C4-2B (cell line): ENCODE measurements around the gene LMCD1.

Experiments used
- ZFX ChIP-seq: fragments of 450-650 bp; IDR thresholded peaks from 2 replicates; pipeline ENCODE4 v1.6.1; 2017
- TF ChIP-seq, protein P1 (sequence below): fragments of 450-650 bp; conservative IDR thresholded peaks from 2 replicates; pipeline ENCODE4 v1.5.1; 2017; ENCODE audit warnings: mild to moderate bottlenecking

DNA sequence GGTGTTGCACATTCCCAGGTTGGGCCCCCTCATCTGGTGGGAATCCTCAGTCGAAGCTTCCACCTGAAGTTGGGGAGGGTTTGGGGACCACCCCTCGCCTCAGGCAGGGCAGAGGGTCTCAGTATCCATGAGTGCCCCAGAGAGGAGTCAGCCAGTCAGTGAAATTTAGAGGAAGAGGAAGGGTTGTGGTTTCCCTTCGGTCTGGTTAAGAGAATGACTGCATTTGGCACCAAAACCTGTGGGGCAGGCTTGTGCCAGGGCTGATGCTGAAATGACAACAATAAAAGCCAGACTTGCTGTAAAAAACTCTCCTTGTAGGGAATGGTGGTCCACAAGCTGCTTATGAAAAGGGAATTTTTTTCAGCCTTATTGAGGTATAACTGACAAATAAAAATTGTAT lies 22.6 kb downstream of the LMCD1 start:
- TF ChIP-seq, protein P1, sequence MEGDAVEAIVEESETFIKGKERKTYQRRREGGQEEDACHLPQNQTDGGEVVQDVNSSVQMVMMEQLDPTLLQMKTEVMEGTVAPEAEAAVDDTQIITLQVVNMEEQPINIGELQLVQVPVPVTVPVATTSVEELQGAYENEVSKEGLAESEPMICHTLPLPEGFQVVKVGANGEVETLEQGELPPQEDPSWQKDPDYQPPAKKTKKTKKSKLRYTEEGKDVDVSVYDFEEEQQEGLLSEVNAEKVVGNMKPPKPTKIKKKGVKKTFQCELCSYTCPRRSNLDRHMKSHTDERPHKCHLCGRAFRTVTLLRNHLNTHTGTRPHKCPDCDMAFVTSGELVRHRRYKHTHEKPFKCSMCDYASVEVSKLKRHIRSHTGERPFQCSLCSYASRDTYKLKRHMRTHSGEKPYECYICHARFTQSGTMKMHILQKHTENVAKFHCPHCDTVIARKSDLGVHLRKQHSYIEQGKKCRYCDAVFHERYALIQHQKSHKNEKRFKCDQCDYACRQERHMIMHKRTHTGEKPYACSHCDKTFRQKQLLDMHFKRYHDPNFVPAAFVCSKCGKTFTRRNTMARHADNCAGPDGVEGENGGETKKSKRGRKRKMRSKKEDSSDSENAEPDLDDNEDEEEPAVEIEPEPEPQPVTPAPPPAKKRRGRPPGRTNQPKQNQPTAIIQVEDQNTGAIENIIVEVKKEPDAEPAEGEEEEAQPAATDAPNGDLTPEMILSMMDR, result no peak
- TF ChIP-seq ZFX, result no peak
